IMR-90 (cell line): Measurements from ENCODE around the gene DNAH17. TPM values are rescaled to one million over a fixed set of nuclear protein-coding genes. Genes with fewer than 3 reads are reported as not detected.

Experiments
- ATAC-seq: fragments of 200-7000 bp; cut with Tn5 transposase; 2 replicates; pipeline ENCODE4 v1.9.1; 2020; ENCODE audit warnings: low read depth, mild to moderate bottlenecking, moderate library complexity
- BruUV-seq: library from RNA; stranded (reverse); fragments of 400-500 nt; replicated peaks from 2 replicates; lab custom pipeline; 2021; lab: Mats Ljungman, UMichigan
- CTCF ChIA-PET: fragments of 300-600 bp; formaldehyde crosslinking; extraction: SDS; loops from one replicate; lab custom pipeline; 2021; ENCODE audit warnings: antibody characterized with exemption; lab: Yijun Ruan, JAX
- POLR2A ChIA-PET: fragments of 300-600 bp; sonication (Branson Sonifier 250); formaldehyde crosslinking; loops from one replicate; lab custom pipeline; 2022; ENCODE audit warnings: antibody characterized with exemption; ENCODE audit not compliant: unreplicated experiment; lab: Charles Lee
- DNase-seq: peaks from one replicate; pipeline ENCODE4 v3.0.0; 2013
- H2AFZ ChIP-seq: replicated peaks from 2 replicates; pipeline ENCODE3; 2013; ENCODE audit warnings: low read length, mild to moderate bottlenecking; ENCODE audit not compliant: poor library complexity
- H2AK5ac ChIP-seq: 2 replicates; pipeline ENCODE4 v1.6.1; 2013; ENCODE audit warnings: low read depth, low read length, inconsistent platforms
- H2AK9ac ChIP-seq: replicated peaks from 2 replicates; pipeline ENCODE3; 2013; ENCODE audit warnings: mild to moderate bottlenecking, low read depth, low read length, moderate library complexity; ENCODE audit not compliant: poor library complexity
- H2BK120ac ChIP-seq: 2 replicates; pipeline ENCODE4 v1.6.1; 2013; ENCODE audit warnings: low read depth, low read length, inconsistent platforms
- H2BK15ac ChIP-seq: 3 replicates; pipeline ENCODE4 v1.6.1; 2013; ENCODE audit warnings: low read depth, low read length, inconsistent platforms
- H2BK20ac ChIP-seq: 2 replicates; pipeline ENCODE4 v1.6.1; 2013; ENCODE audit warnings: low read depth, mild to moderate bottlenecking, inconsistent platforms, low read length, moderate library complexity
- H2BK5ac ChIP-seq: 2 replicates; pipeline ENCODE4 v1.6.1; 2013; ENCODE audit warnings: mild to moderate bottlenecking, low read depth, low read length, inconsistent platforms; ENCODE audit not compliant: poor library complexity, severe bottlenecking
- H3K14ac ChIP-seq: replicated peaks from 2 replicates; pipeline ENCODE4 v1.6.1; 2013; ENCODE audit warnings: low read depth, low read length, inconsistent platforms
- H3K18ac ChIP-seq: 2 replicates; pipeline ENCODE4 v1.6.1; 2013; ENCODE audit warnings: low read depth, low read length, control low read depth
- H3K23ac ChIP-seq: 2 replicates; pipeline ENCODE4 v1.6.1; 2013; ENCODE audit warnings: low read depth, low read length, inconsistent platforms
- H3K27ac ChIP-seq: 2 replicates; pipeline ENCODE4 v1.5.1; 2013; ENCODE audit warnings: mild to moderate bottlenecking, control low read depth, low read length; ENCODE audit not compliant: insufficient read depth
- H3K27me3 ChIP-seq: 2 replicates; pipeline ENCODE4 v1.6.1; 2013; ENCODE audit warnings: low read length; ENCODE audit not compliant: control insufficient read depth, insufficient read depth
- H3K36me3 ChIP-seq: 2 replicates; pipeline ENCODE4 v1.6.1; 2013; ENCODE audit warnings: low read length, mixed read lengths; ENCODE audit not compliant: control insufficient read depth, insufficient read depth
- H3K4ac ChIP-seq: 2 replicates; pipeline ENCODE4 v1.6.1; 2013; ENCODE audit warnings: low read depth, low read length, inconsistent platforms
- H3K4me1 ChIP-seq: 2 replicates; pipeline ENCODE4 v1.6.1; 2013; ENCODE audit warnings: low read length, mixed read lengths; ENCODE audit not compliant: control insufficient read depth, insufficient read depth
- H3K4me2 ChIP-seq: 2 replicates; pipeline ENCODE4 v1.6.1; 2013; ENCODE audit warnings: low read depth, mild to moderate bottlenecking, control low read depth, low read length, moderate library complexity
- H3K4me3 ChIP-seq: 2 replicates; pipeline ENCODE4 v1.5.1; 2013; ENCODE audit warnings: low read depth, mild to moderate bottlenecking, control low read depth, low read length, moderate library complexity; ENCODE audit not compliant: insufficient read depth
- H3K56ac ChIP-seq: 2 replicates; pipeline ENCODE4 v1.6.1; 2013; ENCODE audit warnings: low read length, inconsistent platforms; ENCODE audit not compliant: insufficient read depth; ENCODE audit errors: extremely low read depth
- H3K79me1 ChIP-seq, 2 experiments: 2 replicates each; pipeline ENCODE4 v1.6.1; 2013; ENCODE audit warnings: low read length in 2 of 2, inconsistent platforms in 1 of 2, low read depth in 1 of 2
- H3K9ac ChIP-seq: 2 replicates; pipeline ENCODE4 v1.6.1; 2013; ENCODE audit warnings: low read depth, low read length, control low read depth
- H3K9me1 ChIP-seq: 2 replicates; pipeline ENCODE4 v1.6.1; 2013; ENCODE audit warnings: low read length, inconsistent platforms; ENCODE audit not compliant: insufficient read depth
- H3K9me3 ChIP-seq: 2 replicates; pipeline ENCODE4 v1.6.1; 2013; ENCODE audit warnings: low read length; ENCODE audit not compliant: control insufficient read depth, insufficient read depth
- H4K20me1 ChIP-seq: 2 replicates; pipeline ENCODE4 v1.6.1; 2013; ENCODE audit warnings: low read length, inconsistent platforms; ENCODE audit not compliant: insufficient read depth
- H4K5ac ChIP-seq: 2 replicates; pipeline ENCODE4 v1.6.1; 2013; ENCODE audit warnings: mild to moderate bottlenecking, low read depth, low read length, control low read depth
- H4K8ac ChIP-seq, 2 experiments: 2 replicates each; pipeline ENCODE4 v1.6.1; 2013; ENCODE audit warnings: low read depth in 2 of 2, low read length in 2 of 2, control low read depth in 1 of 2, inconsistent platforms in 1 of 2
- H4K91ac ChIP-seq: 2 replicates; pipeline ENCODE4 v1.6.1; 2013; ENCODE audit warnings: low read depth, low read length, inconsistent platforms; ENCODE audit not compliant: insufficient read depth
- NFE2L2 ChIP-seq: fragments of 150-350 bp; IDR thresholded peaks from 2 replicates; pipeline ENCODE4 v1.6.1; 2016; ENCODE audit warnings: low read depth, mild to moderate bottlenecking, low read length
- RAD21 ChIP-seq: IDR thresholded peaks from 2 replicates; pipeline ENCODE4 v1.6.1; 2012; ENCODE audit warnings: low read length, improper control_type of control experiment
- WGBS, 2 experiments: methylation state at CpG; one replicate each; pipeline versions ENCODE4 v1.1.5 to v1.1.7; 2013; ENCODE audit warnings: missing lambda C conversion rate in 2 of 2; ENCODE audit not compliant: insufficient read length in 1 of 2; ENCODE audit errors: extremely low coverage in 2 of 2; 5-methylcytosine and 5-hydroxymethylcytosine counted together
- dilution Hi-C: fragments of 300-500 bp; cut with HindIII; formaldehyde crosslinking; loops from one replicate; pipeline ENCODE4 v1.14.3; 2018; ENCODE audit warnings: low sequenced_read_pairs; ENCODE audit not compliant: unreplicated experiment
- in situ Hi-C: fragments of 300-500 bp; cut with MboI; formaldehyde crosslinking; loops from 3 replicates; pipeline ENCODE4 v1.14.3; 2019; ENCODE audit warnings: low sequenced_read_pairs, inconsistent platforms, mixed read lengths
- intact Hi-C: fragments of 100-400 bp; cut with micrococcal nuclease; formaldehyde crosslinking; loops from 2 replicates; pipeline ENCODE4 v1.10.0; 2022
- polyA plus RNA-seq, 3 experiments: library from polyadenylated mRNA; depleted of rRNA; stranded (reverse); fragments of >200 nt; gene quantifications; 2 replicates each; pipeline ENCODE4 v1.2.3, GENCODE V29; 2012; ENCODE audit warnings: low replicate concordance in 1 of 3
- total RNA-seq: library from RNA; depleted of rRNA; stranded (reverse); fragments of >200 nt; gene quantifications from 2 replicates; pipeline ENCODE4 v1.2.3, GENCODE V29; 2012

Gene DNAH17
- total and polyA plus RNA-seq, 2 of the 4 experiments (the other 2 are of a cell fraction): not detected

- Histone ChIP-seq H4K5ac (no peak overlapping the region), H2AFZ (peak overlapping the region; percentile 7), H4K8ac (no peak overlapping the region), H3K27me3 (peaks cover 22% of the 10 kb centered on the region; the same call in 1 of the 2 replicates), H3K36me3 (no peaks in the 10 kb centered on the region), H3K4me1 (no peaks in the 10 kb centered on the region), H2AK9ac (no peak overlapping the region), H3K79me1 (no peaks in the 10 kb centered on the region), H4K20me1 (no peaks in the 10 kb centered on the region; the same call in 1 of the 2 replicates), H3K14ac (no peak overlapping the region), H2AK5ac (no peak overlapping the region), H2BK120ac (no peak overlapping the region), H4K91ac (no peak overlapping the region), H3K27ac (no peak overlapping the region), H3K18ac (no peak overlapping the region), H3K4me3 (no peak overlapping the region), H3K4ac (no peak overlapping the region), H2BK15ac (no peak overlapping the region), H2BK20ac (no peak overlapping the region), H2BK5ac (no peak overlapping the region), H3K4me2 (no peak overlapping the region), H3K9me1 (no peaks in the 10 kb centered on the region), H3K9me3 (no peaks in the 10 kb centered on the region), H3K9ac (no peak overlapping the region), H3K56ac (no peak overlapping the region), H3K23ac (no peak overlapping the region)
- ChIA-PET CTCF (no interaction called here), POLR2A (no interaction called here)
- TF ChIP-seq RAD21 (no peak), NFE2L2 (no peak)
- no peak for ATAC-seq
- no peak for DNase-seq
- intact Hi-C loops: no loop called here
- 79% methylated on average over 8 of the region's 13 CpGs; no CpG with 5 or more reads in 1 of the 2 experiments for WGBS, 2 experiments
- in situ Hi-C loops: loop anchor here (25.0 kb wide), 1 partner anchor 473 kb away; no protein-coding TSS in a partner anchor
- dilution Hi-C loops: no loop called here
- BruUV-seq: no TSS peak
These were observed 88.1 kb downstream of the DNAH17 start for GRCh38 chr17:78488867-78489634.
